Skeletal muscle satellite cell (primary cell): Measurements from ENCODE around the gene VWF.
"Not testable (repeated sequence)": the region's sequence is repeated elsewhere in the genome, so short reads cannot be mapped to it uniquely, and the experiment has no call there.

Experiments used
- H3K27me3 ChIP-seq: 2 replicates; pipeline ENCODE4 v1.7.0; 2013; ENCODE audit warnings: low read length; ENCODE audit not compliant: control insufficient read depth, insufficient read depth
- H3K36me3 ChIP-seq: 2 replicates; pipeline ENCODE4 v1.7.0; 2013; ENCODE audit warnings: mild to moderate bottlenecking, control low read depth, low read length; ENCODE audit not compliant: insufficient read depth
- H3K4me1 ChIP-seq: 2 replicates; pipeline ENCODE4 v1.7.0; 2013; ENCODE audit warnings: low read length; ENCODE audit not compliant: control insufficient read depth, insufficient read depth
- H3K4me2 ChIP-seq: 2 replicates; pipeline ENCODE4 v1.7.0; 2013; ENCODE audit warnings: mild to moderate bottlenecking, low read length
- H3K4me3 ChIP-seq: 2 replicates; pipeline ENCODE4 v1.7.0; 2013; ENCODE audit warnings: low read length
- H3K9ac ChIP-seq: 2 replicates; pipeline ENCODE4 v1.7.0; 2013; ENCODE audit warnings: mild to moderate bottlenecking, low read depth, low read length, moderate library complexity
- H3K9me3 ChIP-seq: replicated peaks from 2 replicates; pipeline ENCODE4 v1.7.0; 2013; ENCODE audit warnings: mild to moderate bottlenecking, control low read depth, low read length

Gene VWF

GRCh38 chr12:6020930-6021329 lies 103.5 kb downstream of the VWF start:
- Histone ChIP-seq H3K9me3 (no peaks in the 10 kb centered on the region), H3K27me3 (no peaks in the 10 kb centered on the region), H3K36me3 (no peaks in the 10 kb centered on the region), H3K4me3 (no peak overlapping the region), H3K4me2 (no peak overlapping the region), H3K9ac (no peak overlapping the region), H3K4me1 (no peaks in the 10 kb centered on the region)

DNA sequence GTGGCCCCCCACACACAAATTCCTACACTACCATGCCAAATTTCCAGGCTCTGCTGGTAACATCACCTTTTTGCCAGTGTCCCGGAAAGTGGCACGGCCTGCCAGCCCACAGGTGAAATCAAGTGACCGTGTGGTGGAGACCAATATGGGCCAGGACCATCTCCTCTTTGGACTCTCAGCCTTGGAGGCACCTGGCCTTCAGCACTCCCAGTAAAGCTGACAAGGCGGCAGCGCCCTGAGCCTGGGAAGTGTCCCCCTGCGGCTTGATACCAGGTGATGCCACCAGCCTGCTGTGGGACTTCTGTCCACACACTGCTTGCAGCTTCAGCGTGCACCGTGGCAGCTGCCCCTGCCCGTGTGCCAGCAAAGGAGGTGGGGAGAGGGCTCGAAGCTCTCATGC lies 104.0 kb downstream of the VWF start:
- not testable (repeated sequence) for H3K9ac ChIP-seq, H3K4me1 ChIP-seq, H3K4me2 ChIP-seq, H3K4me3 ChIP-seq, H3K36me3 ChIP-seq, H3K27me3 ChIP-seq, H3K9me3 ChIP-seq

GRCh38 chr12:6019256-6019655 lies 105.2 kb downstream of the VWF start:
- H3K4me3 ChIP-seq, H3K4me2 ChIP-seq, H3K9ac ChIP-seq, H3K36me3 ChIP-seq, H3K4me1 ChIP-seq, H3K9me3 ChIP-seq, H3K27me3 ChIP-seq: not testable (repeated sequence)

DNA sequence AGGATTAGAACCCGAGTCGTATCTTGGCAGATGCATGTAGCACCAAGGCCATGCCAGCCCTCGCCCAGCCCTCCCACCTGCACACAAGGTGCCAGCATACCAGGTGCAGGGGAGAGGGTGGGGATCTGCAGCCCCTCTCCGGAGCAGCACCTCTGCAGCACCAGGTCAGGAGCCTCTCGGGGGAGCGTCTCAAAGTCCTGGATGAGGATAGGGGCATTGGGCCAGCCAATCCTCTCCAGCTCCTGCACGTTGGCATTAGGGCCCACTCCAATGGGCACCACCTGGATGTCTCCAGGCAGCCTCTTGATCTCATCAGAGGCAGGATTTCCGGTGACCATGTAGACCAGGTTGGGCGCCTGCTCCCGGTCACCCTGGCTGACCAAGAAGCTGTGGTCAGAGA lies 106.2 kb downstream of the VWF start:
- H3K9me3 ChIP-seq: no peaks in the 10 kb centered on the region
- no peaks in the 10 kb centered on the region for H3K36me3 ChIP-seq
- H3K9ac ChIP-seq: no peak overlapping the region
- H3K27me3 ChIP-seq: no peaks in the 10 kb centered on the region
- H3K4me3 ChIP-seq: no peak overlapping the region
- H3K4me2 ChIP-seq: no peak overlapping the region
- H3K4me1 ChIP-seq: no peaks in the 10 kb centered on the region

- Histone ChIP-seq H3K4me3 (no peak overlapping the region), H3K27me3 (no peaks in the 10 kb centered on the region), H3K9me3 (no peaks in the 10 kb centered on the region)
Observed at GRCh38 chr12:6016756-6017155, 107.7 kb downstream of the VWF start.

GRCh38 chr12:6016004-6016403 lies 108.5 kb downstream of the VWF start:
- H3K4me3 ChIP-seq, H3K36me3 ChIP-seq, H3K9ac ChIP-seq, H3K9me3 ChIP-seq, H3K4me1 ChIP-seq, H3K27me3 ChIP-seq, H3K4me2 ChIP-seq: not testable (repeated sequence)

More at GRCh38 chr12:6016756-6017155, 107.7 kb downstream of the VWF start:
- no peaks in the 10 kb centered on the region for H3K36me3 ChIP-seq
- no peak overlapping the region for H3K4me2 ChIP-seq
- H3K9ac ChIP-seq: no peak overlapping the region
- H3K4me1 ChIP-seq: no peaks in the 10 kb centered on the region

GRCh38 chr12:6015271-6015670 lies 109.2 kb downstream of the VWF start:
- H3K4me1 ChIP-seq, H3K36me3 ChIP-seq, H3K9ac ChIP-seq, H3K9me3 ChIP-seq, H3K4me3 ChIP-seq, H3K4me2 ChIP-seq, H3K27me3 ChIP-seq: not testable (repeated sequence)

GRCh38 chr12:6010631-6011350 lies 113.7 kb downstream of the VWF start:
- not testable (repeated sequence) for H3K4me3 ChIP-seq, H3K27me3 ChIP-seq, H3K4me1 ChIP-seq, H3K9me3 ChIP-seq, H3K9ac ChIP-seq, H3K4me2 ChIP-seq, H3K36me3 ChIP-seq

- H3K4me2 ChIP-seq: no peak overlapping the region
- no peaks in the 10 kb centered on the region for H3K9me3 ChIP-seq
- no peak overlapping the region for H3K9ac ChIP-seq
- H3K27me3 ChIP-seq: peaks cover 34% of the 10 kb centered on the region
- H3K4me3 ChIP-seq: no peak overlapping the region
- H3K4me1 ChIP-seq: no peaks in the 10 kb centered on the region
- no peaks in the 10 kb centered on the region for H3K36me3 ChIP-seq
Observed at GRCh38 chr12:5997260-5997659, 127.2 kb downstream of the VWF start.

DNA sequence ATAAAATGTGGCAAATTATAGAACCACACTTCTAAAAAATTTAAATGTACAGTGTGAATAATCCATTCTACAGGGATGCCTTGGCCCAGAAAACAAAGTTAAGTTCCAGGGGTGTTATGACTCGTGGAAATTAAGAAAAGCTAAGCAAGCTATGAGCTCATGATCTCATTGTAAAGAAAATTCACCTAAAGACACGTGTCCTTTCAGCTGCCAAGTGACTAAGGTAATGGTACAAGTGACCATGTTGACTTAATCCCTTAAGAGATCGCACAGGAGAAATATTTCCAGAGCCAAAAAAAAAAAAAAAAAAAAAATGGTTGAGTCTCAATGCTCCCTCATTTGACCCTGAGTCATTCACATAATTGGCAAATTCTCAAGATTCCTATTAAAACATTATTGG lies 128.0 kb downstream of the VWF start:
- Histone ChIP-seq H3K27me3 (peaks cover 31% of the 10 kb centered on the region), H3K4me3 (no peak overlapping the region), H3K9ac (no peak overlapping the region), H3K4me2 (no peak overlapping the region), H3K36me3 (no peaks in the 10 kb centered on the region), H3K4me1 (no peaks in the 10 kb centered on the region), H3K9me3 (no peaks in the 10 kb centered on the region)

- no peak overlapping the region for H3K4me2 ChIP-seq
- peaks cover 25% of the 10 kb centered on the region for H3K27me3 ChIP-seq
- H3K4me3 ChIP-seq: no peak overlapping the region
- H3K4me1 ChIP-seq: no peaks in the 10 kb centered on the region
- no peak overlapping the region for H3K9ac ChIP-seq
- H3K36me3 ChIP-seq: no peaks in the 10 kb centered on the region
- H3K9me3 ChIP-seq: no peaks in the 10 kb centered on the region
Observed at GRCh38 chr12:5989621-5990020, 134.8 kb downstream of the VWF start.

DNA sequence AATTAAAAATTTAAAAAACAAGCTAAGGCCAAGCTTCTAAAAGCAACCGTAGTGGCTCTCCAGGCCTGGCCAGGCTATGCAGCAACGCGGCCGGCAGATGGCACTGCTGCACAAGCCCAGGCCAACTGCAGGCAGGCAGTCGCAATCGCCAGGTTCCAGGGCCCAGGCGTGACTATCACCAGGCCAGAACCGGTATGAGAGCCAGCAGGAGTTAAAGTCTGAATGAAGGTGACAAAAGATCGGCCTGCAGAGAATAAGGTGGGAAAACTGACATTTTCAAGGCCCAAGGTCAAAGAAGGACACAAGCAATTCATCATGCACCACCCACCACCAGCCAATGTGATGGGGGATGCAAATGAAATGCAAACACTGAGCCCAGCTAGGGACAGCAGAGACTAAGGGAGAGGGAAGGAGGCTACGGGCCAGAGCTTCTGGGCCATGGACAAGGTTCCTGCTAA lies 135.8 kb downstream of the VWF start:
- peaks cover 31% of the 10 kb centered on the region for H3K27me3 ChIP-seq
- H3K4me3 ChIP-seq: no peak overlapping the region
- H3K36me3 ChIP-seq: no peaks in the 10 kb centered on the region
- no peaks in the 10 kb centered on the region for H3K9me3 ChIP-seq
- H3K4me2 ChIP-seq: no peak overlapping the region
- no peaks in the 10 kb centered on the region for H3K4me1 ChIP-seq
- no peak overlapping the region for H3K9ac ChIP-seq
